GM11168 (cell line): ENCODE data around the gene LGALS8.
"Not testable (repeated sequence)": the region's sequence is repeated elsewhere in the genome, so short reads cannot be mapped to it uniquely, and the experiment has no call there.

Source experiments
- in situ Hi-C: fragments of 300-500 bp; cut with MboI; formaldehyde crosslinking; loops from one replicate; pipeline ENCODE4 v1.12.0; 2022; ENCODE audit warnings: low sequenced_read_pairs; ENCODE audit not compliant: unreplicated experiment

The LGALS8 gene

DNA sequence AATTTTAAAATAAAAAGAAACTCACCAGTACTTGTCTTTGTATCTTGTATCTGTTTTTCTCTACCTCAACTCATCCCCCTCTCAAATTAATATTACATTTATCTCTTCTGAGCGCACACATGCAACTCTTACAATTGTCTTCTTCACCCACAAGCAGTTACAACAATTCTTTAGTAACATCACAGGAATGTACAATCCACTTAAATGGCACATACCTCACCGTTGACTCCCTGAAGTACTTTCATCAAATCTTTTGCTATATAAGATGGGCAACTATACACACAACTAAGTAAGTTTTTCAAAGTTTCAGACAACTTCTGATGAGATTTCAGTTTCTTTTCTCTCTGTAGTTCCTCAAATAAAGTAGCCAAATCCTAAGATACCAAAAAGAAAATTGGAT is 52.2 kb downstream of the LGALS8 start:
- in situ Hi-C loops: no loop called here

DNA sequence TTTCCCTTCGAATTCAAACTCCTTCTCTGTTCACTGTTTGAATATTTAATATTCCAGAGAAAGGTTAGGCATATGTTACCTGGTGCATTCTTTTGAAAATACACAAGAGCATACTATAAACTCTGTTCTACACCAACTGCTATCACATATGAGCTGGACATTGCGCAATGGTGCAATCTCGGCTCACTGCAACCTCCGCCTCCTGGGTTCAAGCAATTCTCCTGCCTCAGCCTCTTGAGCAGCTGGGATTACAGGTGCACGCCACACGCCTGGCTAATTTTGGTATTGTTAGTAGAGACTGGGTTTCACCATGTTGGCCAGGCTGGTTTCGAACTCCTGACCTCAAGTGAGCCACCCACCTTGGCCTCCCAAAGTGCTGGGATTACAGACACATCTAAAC is 53.3 kb downstream of the LGALS8 start:
- in situ Hi-C loops: not testable (repeated sequence)

DNA sequence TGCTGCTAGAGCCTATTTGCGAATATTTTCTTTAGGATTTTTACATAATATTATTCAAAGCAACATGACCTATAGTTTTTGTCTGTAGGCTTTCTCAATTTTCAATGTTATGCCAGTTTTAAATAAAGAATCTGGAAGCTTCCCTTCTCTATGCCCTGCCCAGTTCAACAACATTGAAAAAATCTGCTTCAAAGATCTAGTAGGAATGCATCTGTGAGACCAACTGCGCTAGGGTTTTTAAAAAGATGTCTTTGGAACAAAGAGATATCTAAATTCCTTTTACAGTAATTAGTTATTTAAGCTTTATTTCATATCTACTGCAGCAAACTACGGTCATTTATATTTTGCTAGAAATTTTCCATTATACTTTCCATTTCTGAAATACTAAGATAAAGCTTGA is 54.9 kb downstream of the LGALS8 start:
- in situ Hi-C loops: no loop called here

DNA sequence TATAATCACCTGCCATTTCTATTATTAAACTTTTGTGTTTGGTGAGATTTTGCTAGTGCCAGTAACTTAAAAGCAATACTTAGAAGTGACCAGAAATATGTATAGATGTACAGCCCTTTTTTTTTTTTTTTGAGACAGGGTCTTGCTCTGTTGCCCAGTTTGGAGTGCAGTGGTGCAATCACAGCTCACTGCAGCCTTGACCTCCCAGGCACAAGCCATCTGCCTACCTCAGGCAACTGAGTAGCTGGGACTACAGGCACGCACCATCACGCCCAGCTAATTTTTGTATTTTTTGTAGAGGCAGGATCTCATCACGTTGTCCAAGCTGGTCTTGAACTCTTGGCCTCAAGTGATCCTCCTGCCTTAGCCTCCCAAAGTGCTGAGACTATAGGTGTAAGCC is 56.6 kb downstream of the LGALS8 start:
- in situ Hi-C loops: not testable (repeated sequence)

DNA sequence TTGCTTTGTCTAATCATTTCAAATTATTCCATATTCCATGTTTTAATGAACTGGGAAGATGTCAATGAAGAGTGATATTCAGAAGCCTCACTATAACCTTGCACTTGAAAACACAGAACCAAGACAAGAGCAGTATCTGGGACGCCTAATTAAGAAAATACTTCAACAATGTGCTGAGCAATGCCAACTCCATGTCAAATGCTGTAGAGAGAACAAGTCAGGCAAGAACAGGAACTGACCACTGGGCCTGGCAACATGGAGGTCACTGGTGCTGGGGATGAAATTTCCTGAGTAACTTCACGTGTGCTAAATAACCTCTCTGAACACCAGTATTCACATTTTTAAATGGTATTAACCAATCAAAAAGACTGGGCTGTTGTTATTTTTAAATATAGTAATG is 57.7 kb downstream of the LGALS8 start:
- in situ Hi-C loops: no loop called here

DNA sequence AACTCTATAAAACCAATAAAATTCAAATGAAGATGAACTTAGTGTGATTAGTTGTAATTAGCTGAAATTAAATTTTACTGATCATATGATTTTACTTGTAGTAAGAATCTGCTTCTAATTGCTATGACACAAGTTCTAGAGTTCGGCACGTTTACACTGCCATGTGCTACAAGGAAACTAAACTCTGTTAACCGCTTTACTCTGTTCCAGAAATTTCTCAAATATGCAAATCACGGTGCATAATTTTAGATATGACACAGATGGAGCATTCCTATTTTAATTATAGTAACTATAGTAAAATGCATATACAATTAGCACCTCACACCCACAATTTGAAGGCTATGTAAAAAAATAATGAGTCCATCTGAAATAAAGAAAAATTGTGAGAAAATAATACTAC is 65.7 kb downstream of the LGALS8 start:
- in situ Hi-C loops: no loop called here

DNA sequence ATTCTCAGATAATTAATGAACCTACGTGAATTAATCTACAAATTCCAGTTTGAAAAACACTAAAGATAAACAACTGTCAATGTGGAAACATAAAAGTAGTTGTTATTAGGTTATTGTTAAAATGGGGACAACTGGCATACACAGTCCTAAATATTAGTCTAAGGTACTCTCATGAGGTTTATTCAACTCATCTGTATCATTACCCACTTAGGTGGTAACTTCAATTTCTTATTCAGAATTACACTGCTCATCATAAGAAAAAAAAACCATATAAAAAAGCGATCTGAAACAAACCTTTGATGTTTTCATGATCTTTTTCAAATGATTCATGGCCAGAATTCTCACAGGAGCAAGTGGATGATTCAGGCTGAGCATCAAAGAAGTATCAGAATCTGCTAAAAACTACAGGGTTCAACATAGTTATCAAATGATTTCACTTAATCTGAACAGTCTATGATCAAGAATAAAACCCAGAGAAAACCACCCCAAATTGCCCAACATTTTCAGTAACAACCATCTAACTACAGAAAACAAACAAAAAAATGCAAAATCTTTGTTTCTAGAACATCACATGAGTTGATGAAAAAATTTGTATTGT is 66.9 kb downstream of the LGALS8 start:
- in situ Hi-C loops: no loop called here

DNA sequence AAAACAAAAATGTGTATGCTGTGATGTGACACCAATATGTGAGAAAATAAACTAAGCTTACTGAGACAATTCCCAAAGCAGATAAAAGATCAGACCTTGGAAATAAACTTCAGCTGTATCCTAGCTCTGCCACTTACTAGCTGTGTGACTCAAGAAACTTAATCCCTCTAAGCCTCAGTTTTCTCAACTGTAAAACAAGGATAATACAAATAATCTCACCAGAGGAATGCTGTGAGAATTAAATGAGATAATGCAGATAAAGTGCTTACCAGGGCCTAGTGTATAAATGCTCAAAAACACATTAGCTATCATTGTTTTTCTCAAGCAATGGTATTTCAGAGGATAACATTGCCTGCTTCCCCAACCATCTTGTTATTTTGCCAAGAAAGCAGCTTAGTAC is 78.4 kb downstream of the LGALS8 start:
- in situ Hi-C loops: no loop called here
